ENCODE results near the gene FBN3.

DNA sequence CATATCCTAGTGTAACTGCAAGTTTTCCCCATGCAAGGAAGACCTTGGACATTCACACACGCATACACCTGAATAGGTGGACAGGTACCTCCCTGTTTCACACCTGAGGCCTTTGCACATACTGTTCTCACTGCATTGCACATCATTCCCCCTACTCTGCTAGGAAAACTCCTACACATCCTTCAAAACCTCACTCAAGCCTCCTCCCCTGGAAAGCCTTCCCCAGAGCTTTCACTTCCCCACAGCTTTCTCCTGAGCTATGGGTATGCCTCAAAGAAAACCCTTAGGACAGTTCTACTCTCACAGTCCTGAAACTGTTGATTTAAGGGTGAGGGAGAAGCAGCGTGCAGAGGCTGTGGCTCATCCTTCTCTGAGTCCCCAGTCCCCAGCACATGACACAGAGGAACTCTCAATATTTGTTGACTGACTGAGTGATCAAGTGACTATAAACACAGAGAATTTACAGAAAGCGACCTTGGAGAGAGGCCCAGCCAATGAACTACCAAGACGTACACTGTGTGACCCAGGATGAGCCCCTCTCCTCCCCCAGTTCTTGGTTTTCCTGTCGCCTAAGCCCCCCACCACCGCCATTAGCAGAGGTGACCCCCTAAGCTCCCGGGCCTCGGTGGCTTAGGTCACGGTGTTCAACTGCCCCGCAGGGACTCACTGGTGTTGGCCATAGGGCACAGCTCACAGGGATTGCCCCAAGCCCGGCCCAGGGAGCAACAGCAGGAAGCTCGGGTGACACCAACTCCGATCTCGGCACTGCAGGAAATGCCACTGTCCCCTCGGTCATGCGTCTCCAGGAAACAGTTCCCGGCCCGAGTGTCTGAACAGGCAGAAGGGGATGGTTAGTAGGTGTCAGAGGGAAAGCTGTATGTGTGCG is 40.6 kb downstream of the FBN3 start:
- no peak for TF ChIP-seq POLR2A (IDR thresholded peaks at IDR 0.05; ENCODE audit: low read depth, low read length)
- 0 out of 2 replicates have a peak, but pooled peaks have one; percentile 13 for TF ChIP-seq SPI1 (IDR thresholded peaks at IDR 0.05; ENCODE audit: low read depth, low read length)

Measured in GM12891 (cell line).